Measurements from ENCODE around the gene CAMTA1. TPM values are rescaled to one million over a fixed set of nuclear protein-coding genes. Genes with fewer than 3 reads are reported as not detected.

The CAMTA1 gene
- total RNA-seq, 2 donors from 2014 or later, result 100 to 102 TPM

- WGBS, result 96% methylated on average over 19 of the region's 19 CpGs
- intact Hi-C loops (cut with DNase I), result no loop called here
- DNase-seq (ENCODE audit: low spot score), result no peak
Observed at GRCh38 chr1:7372477-7373120, 587.3 kb downstream of the CAMTA1 start.

GRCh38 chr1:7373251-7373650, 588.0 kb downstream of the CAMTA1 start:
- 80% methylated on average over 11 of the region's 11 CpGs for WGBS
- intact Hi-C loops (cut with DNase I), result no loop called here
- DNase-seq (ENCODE audit: low spot score), result no peak
- no peak for TF ChIP-seq POLR2AphosphoS5 (IDR thresholded peaks at IDR 0.05)
- TF ChIP-seq POLR2A (IDR thresholded peaks at IDR 0.05), result no peak
- TF ChIP-seq CTCF (IDR thresholded peaks at IDR 0.05), result no peak
- no peak overlapping the region for H3K27ac ChIP-seq
- H3K27me3 ChIP-seq (replicated peaks; ENCODE audit: insufficient read depth), result no peaks in the 10 kb centered on the region
- no peaks in the 10 kb centered on the region for H3K9me3 ChIP-seq
- no peaks in the 10 kb centered on the region for H3K36me3 ChIP-seq
- H3K4me1 ChIP-seq (replicated peaks), result no peaks in the 10 kb centered on the region
- H3K4me3 ChIP-seq, result no peak overlapping the region

More at GRCh38 chr1:7372477-7373120, 587.3 kb downstream of the CAMTA1 start:
- Histone ChIP-seq H3K36me3 (no peaks in the 10 kb centered on the region), H3K27ac (no peak overlapping the region), H3K4me3 (no peak overlapping the region), H3K4me1 (replicated peaks) (no peaks in the 10 kb centered on the region), H3K27me3 (replicated peaks; ENCODE audit: insufficient read depth) (no peaks in the 10 kb centered on the region), H3K9me3 (no peaks in the 10 kb centered on the region)
- TF ChIP-seq POLR2A (IDR thresholded peaks at IDR 0.05) (no peak), CTCF (IDR thresholded peaks at IDR 0.05) (no peak), POLR2AphosphoS5 (IDR thresholded peaks at IDR 0.05) (no peak)

DNA sequence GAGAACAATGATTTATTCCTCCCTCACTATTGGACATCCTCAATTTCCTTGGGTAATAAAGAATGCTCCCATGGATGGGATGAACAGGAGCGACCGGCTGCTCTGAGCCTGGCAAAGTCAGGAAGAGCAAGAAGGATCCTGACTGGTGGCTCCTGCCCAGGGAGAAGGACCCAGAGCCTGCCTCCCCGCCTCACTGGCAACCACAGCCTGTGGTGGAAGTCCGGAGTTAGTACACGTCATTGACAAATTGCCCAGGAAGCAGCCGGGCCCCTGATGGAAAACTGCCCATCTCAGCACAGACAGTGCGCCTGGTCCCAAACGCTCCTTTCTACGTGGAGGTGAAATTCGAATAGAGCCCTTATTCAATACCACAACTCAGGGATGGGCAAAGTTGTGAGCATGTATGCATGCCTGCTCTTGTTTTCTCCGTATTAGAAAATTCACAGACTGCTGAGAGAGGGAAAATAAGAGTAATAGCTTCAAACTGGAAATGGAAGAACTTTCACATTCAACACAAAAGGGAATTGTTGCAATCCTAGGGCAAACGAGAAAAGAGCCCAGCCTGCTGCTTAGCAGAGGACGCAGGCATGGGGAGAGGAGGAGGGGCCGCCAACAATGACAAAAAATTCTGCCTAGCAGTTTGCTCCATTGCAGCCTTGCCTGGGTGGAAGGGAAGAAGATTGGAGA, 588.8 kb downstream of the CAMTA1 start:
- no peak overlapping the region for H3K4me3 ChIP-seq
- H3K4me1 ChIP-seq (replicated peaks), result no peaks in the 10 kb centered on the region
- H3K27me3 ChIP-seq (replicated peaks; ENCODE audit: insufficient read depth), result no peaks in the 10 kb centered on the region
- H3K36me3 ChIP-seq, result no peaks in the 10 kb centered on the region
- WGBS, result 20% methylated on average over 14 of the region's 14 CpGs
- DNase-seq (ENCODE audit: low spot score), result no peak
- H3K27ac ChIP-seq, result no peak overlapping the region
- intact Hi-C loops (cut with DNase I), result no loop called here
- no peak for TF ChIP-seq CTCF (IDR thresholded peaks at IDR 0.05)
- TF ChIP-seq POLR2AphosphoS5 (IDR thresholded peaks at IDR 0.05), result no peak
- no peak for TF ChIP-seq POLR2A (IDR thresholded peaks at IDR 0.05)
- H3K9me3 ChIP-seq, result no peaks in the 10 kb centered on the region

DNA sequence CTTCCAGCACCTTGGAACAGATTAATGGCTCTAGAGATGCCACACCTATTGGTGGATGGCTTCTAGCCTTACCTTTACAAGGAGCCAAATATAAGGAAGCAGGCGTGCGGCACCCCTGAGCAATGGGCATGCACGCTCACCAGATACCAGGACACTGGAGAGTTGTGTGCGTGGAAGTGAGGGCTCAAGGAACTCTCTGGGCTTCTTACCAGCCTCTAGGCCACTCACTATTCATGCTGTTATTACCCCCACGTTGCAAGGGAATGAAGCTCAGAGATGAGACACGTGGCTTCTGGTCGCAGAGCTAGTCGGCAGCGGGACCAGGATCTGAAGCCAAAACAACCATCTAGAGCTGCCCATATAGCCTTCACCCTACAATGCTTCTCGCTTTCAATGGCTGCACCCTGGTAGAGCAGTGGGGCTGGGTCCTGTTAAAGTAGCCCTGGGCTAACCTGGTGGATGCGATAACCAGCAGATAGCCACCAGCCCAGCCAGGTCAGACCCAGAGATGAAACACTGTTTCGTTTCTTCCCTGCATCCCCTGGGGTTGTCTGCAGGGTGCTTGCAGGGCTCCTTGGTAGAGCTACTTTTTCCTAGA, 589.4 kb downstream of the CAMTA1 start:
- H3K9me3 ChIP-seq, result no peaks in the 10 kb centered on the region
- intact Hi-C loops (cut with DNase I), result no loop called here
- no peak for TF ChIP-seq POLR2A (IDR thresholded peaks at IDR 0.05)
- no peak for TF ChIP-seq POLR2AphosphoS5 (IDR thresholded peaks at IDR 0.05)
- TF ChIP-seq CTCF (IDR thresholded peaks at IDR 0.05), result no peak
- WGBS, result 88% methylated on average over 12 of the region's 12 CpGs
- H3K4me1 ChIP-seq (replicated peaks), result no peaks in the 10 kb centered on the region
- H3K4me3 ChIP-seq, result no peak overlapping the region
- no peak overlapping the region for H3K27ac ChIP-seq
- no peaks in the 10 kb centered on the region for H3K27me3 ChIP-seq (replicated peaks; ENCODE audit: insufficient read depth)
- H3K36me3 ChIP-seq, result no peaks in the 10 kb centered on the region
- DNase-seq (ENCODE audit: low spot score), result no peak

Data from prostate gland (tissue), 2 donors.